Measurements from ENCODE around the gene EREG.

The EREG gene

DNA sequence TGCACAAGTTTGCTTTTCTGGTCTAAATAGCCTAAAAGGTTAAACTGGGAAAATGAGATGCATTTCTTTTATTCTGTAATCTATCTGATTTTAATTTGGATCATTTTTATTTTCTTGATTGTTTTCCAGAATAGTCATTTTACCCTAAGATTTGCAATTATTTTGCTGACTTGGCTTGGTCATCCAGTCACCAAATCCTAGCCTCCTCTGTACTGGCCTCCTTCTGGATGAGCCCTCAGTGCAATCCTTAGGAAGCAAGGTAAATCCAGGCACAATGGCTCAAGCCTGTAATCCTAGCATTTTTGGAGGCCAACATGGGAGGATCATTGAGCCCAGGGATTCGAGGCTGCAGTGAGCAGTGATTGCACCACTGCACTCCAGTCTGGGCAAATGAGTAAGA is 9.2 kb downstream of the EREG start:
- TF ChIP-seq, protein P1, sequence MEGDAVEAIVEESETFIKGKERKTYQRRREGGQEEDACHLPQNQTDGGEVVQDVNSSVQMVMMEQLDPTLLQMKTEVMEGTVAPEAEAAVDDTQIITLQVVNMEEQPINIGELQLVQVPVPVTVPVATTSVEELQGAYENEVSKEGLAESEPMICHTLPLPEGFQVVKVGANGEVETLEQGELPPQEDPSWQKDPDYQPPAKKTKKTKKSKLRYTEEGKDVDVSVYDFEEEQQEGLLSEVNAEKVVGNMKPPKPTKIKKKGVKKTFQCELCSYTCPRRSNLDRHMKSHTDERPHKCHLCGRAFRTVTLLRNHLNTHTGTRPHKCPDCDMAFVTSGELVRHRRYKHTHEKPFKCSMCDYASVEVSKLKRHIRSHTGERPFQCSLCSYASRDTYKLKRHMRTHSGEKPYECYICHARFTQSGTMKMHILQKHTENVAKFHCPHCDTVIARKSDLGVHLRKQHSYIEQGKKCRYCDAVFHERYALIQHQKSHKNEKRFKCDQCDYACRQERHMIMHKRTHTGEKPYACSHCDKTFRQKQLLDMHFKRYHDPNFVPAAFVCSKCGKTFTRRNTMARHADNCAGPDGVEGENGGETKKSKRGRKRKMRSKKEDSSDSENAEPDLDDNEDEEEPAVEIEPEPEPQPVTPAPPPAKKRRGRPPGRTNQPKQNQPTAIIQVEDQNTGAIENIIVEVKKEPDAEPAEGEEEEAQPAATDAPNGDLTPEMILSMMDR (IDR thresholded peaks at IDR 0.05; ENCODE audit: borderline replicate concordance, insufficient read depth, low read depth, low read length): no peak
- no peak overlapping the region for H3K4me3 ChIP-seq (ENCODE audit: low read depth, low read length)

- no peak overlapping the region for H3K4me3 ChIP-seq (ENCODE audit: low read depth, low read length)
- TF ChIP-seq, protein P1 (IDR thresholded peaks at IDR 0.05; ENCODE audit: borderline replicate concordance, insufficient read depth, low read depth, low read length): no peak
Observed at GRCh38 chr4:74374561-74375327, 9.8 kb downstream of the EREG start.

- no peak overlapping the region for H3K4me3 ChIP-seq (ENCODE audit: low read depth, low read length)
- TF ChIP-seq, protein P1 (IDR thresholded peaks at IDR 0.05; ENCODE audit: borderline replicate concordance, insufficient read depth, low read depth, low read length): no peak
Observed at GRCh38 chr4:74375824-74376426, 11.0 kb downstream of the EREG start.

- H3K4me3 ChIP-seq (ENCODE audit: low read depth, low read length): no peak overlapping the region
- TF ChIP-seq, protein P1 (IDR thresholded peaks at IDR 0.05; ENCODE audit: borderline replicate concordance, insufficient read depth, low read depth, low read length): no peak
Observed at GRCh38 chr4:74376888-74377483, 12.0 kb downstream of the EREG start.

GRCh38 chr4:74377714-74378113 is 12.8 kb downstream of the EREG start:
- H3K4me3 ChIP-seq (ENCODE audit: low read depth, low read length): no peak overlapping the region
- TF ChIP-seq, protein P1 (IDR thresholded peaks at IDR 0.05; ENCODE audit: borderline replicate concordance, insufficient read depth, low read depth, low read length): no peak

GRCh38 chr4:74378573-74378972 is 13.6 kb downstream of the EREG start:
- no peak overlapping the region for H3K4me3 ChIP-seq (ENCODE audit: low read depth, low read length)
- TF ChIP-seq, protein P1 (IDR thresholded peaks at IDR 0.05; ENCODE audit: borderline replicate concordance, insufficient read depth, low read depth, low read length): no peak
